DOHH2 (cell line): ENCODE measurements around the gene ST3GAL5.

ENCODE experiments used
- H3F3A ChIP-seq: fragments of 200-600 bp; sonication (generic), shearing (Covaris generic); 2 replicates; pipeline ENCODE4 v1.6.0; 2016; ENCODE audit warnings: antibody characterized with exemption, mild to moderate bottlenecking; ENCODE audit not compliant: control insufficient read depth, insufficient read depth
- H3K27ac ChIP-seq: fragments of 200-600 bp; sonication (generic); 2 replicates; pipeline ENCODE4 v1.5.1; 2014; ENCODE audit warnings: low read depth, mild to moderate bottlenecking, low read length, moderate library complexity
- H3K27me3 ChIP-seq: fragments of 200-600 bp; sonication (generic); 2 replicates; pipeline ENCODE4 v1.6.1; 2014; ENCODE audit warnings: mild to moderate bottlenecking, low read length, mixed read lengths; ENCODE audit not compliant: control insufficient read depth
- H3K36me3 ChIP-seq: fragments of 200-600 bp; sonication (generic); 2 replicates; pipeline ENCODE4 v1.6.1; 2014; ENCODE audit warnings: mild to moderate bottlenecking, low read length, moderate library complexity, mixed read lengths; ENCODE audit not compliant: control insufficient read depth
- H3K4me1 ChIP-seq: fragments of 200-600 bp; sonication (generic); 2 replicates; pipeline ENCODE4 v1.6.1; 2014; ENCODE audit warnings: mild to moderate bottlenecking, low read length, mixed read lengths; ENCODE audit not compliant: control insufficient read depth
- H3K4me2 ChIP-seq: fragments of 200-600 bp; sonication (generic); 2 replicates; pipeline ENCODE4 v1.6.0; 2014; ENCODE audit warnings: mild to moderate bottlenecking, low read length, moderate library complexity
- H3K4me3 ChIP-seq: fragments of 200-600 bp; sonication (generic); 2 replicates; pipeline ENCODE4 v1.5.1; 2014; ENCODE audit warnings: mild to moderate bottlenecking, low read length, mixed read lengths
- H3K79me2 ChIP-seq: fragments of 200-600 bp; sonication (generic); 2 replicates; pipeline ENCODE4 v1.6.1; 2014; ENCODE audit warnings: mild to moderate bottlenecking, low read length, mixed read lengths; ENCODE audit not compliant: control insufficient read depth
- H3K9me2 ChIP-seq: fragments of 200-600 bp; sonication (generic); replicated peaks from 2 replicates; pipeline ENCODE4 v1.6.1; 2014; ENCODE audit warnings: mild to moderate bottlenecking, low read length, mixed read lengths; ENCODE audit not compliant: control insufficient read depth
- H3K9me3 ChIP-seq: fragments of 200-600 bp; sonication (generic); 2 replicates; pipeline ENCODE4 v1.6.1; 2014; ENCODE audit warnings: antibody characterized with exemption, low read length, mixed read lengths; ENCODE audit not compliant: control insufficient read depth, insufficient read depth
- H4K20me1 ChIP-seq: fragments of 200-600 bp; sonication (generic); 2 replicates; pipeline ENCODE4 v1.6.0; 2014; ENCODE audit warnings: low read depth, mild to moderate bottlenecking, antibody characterized with exemption, low read length, moderate library complexity; ENCODE audit not compliant: control insufficient read depth, insufficient read depth
- CTCF ChIP-seq: fragments of 200-600 bp; sonication (generic); IDR thresholded peaks from one replicate; pipeline ENCODE4 v1.5.1; 2014; ENCODE audit warnings: antibody characterized with exemption, mild to moderate bottlenecking, low read depth, low read length; ENCODE audit not compliant: poor library complexity, severe bottlenecking
- EZH2phosphoT487 ChIP-seq: fragments of 200-600 bp; sonication (generic); IDR thresholded peaks from 2 replicates; pipeline ENCODE4 v1.6.1; 2017; ENCODE audit warnings: borderline replicate concordance, mild to moderate bottlenecking, antibody characterized with exemption, low read length, moderate library complexity, mixed read lengths

The ST3GAL5 gene

GRCh38 chr2:85811180-85812093 is 77.4 kb downstream of the ST3GAL5 start:
- H3K9me3 ChIP-seq: no peaks in the 10 kb centered on the region
- 0 out of 2 replicates have a peak, but pooled peaks cover 2% of the 10 kb centered on the region for H3K27me3 ChIP-seq
- no peaks in the 10 kb centered on the region for H3K36me3 ChIP-seq
- no peaks in the 10 kb centered on the region for H3K9me2 ChIP-seq
- no peak overlapping the region for H3K4me3 ChIP-seq
- no peaks in the 10 kb centered on the region for H3F3A ChIP-seq
- no peak overlapping the region for H3K27ac ChIP-seq
- 0 out of 2 replicates have a peak, but pooled peaks cover 3% of the 10 kb centered on the region for H3K4me1 ChIP-seq
- no peaks in the 10 kb centered on the region for H3K79me2 ChIP-seq
- H4K20me1 ChIP-seq: no peaks in the 10 kb centered on the region
- TF ChIP-seq EZH2phosphoT487: no peak
- TF ChIP-seq CTCF: no peak
- no peak overlapping the region for H3K4me2 ChIP-seq

GRCh38 chr2:85810371-85811179 is 78.2 kb downstream of the ST3GAL5 start:
- Histone ChIP-seq H3K4me3 (no peak overlapping the region), H4K20me1 (no peaks in the 10 kb centered on the region), H3K9me2 (no peaks in the 10 kb centered on the region), H3K4me2 (no peak overlapping the region), H3K36me3 (no peaks in the 10 kb centered on the region), H3K79me2 (no peaks in the 10 kb centered on the region), H3K9me3 (no peaks in the 10 kb centered on the region), H3K27me3 (0 out of 2 replicates have a peak, but pooled peaks cover under 1% of the 10 kb centered on the region), H3K27ac (no peak overlapping the region), H3K4me1 (0 out of 2 replicates have a peak, but pooled peaks cover 3% of the 10 kb centered on the region), H3F3A (no peaks in the 10 kb centered on the region)
- TF ChIP-seq EZH2phosphoT487: no peak
- TF ChIP-seq CTCF: no peak

GRCh38 chr2:85807756-85808155 is 81.0 kb downstream of the ST3GAL5 start:
- TF ChIP-seq CTCF (no peak), EZH2phosphoT487 (no peak)
- no peaks in the 10 kb centered on the region for H3F3A ChIP-seq
- H3K9me3 ChIP-seq: no peaks in the 10 kb centered on the region
- H3K4me2 ChIP-seq: no peak overlapping the region
- no peak overlapping the region for H3K27ac ChIP-seq
- no peak overlapping the region for H3K4me3 ChIP-seq
- peaks cover 9% of the 10 kb centered on the region for H3K27me3 ChIP-seq
- peaks cover 7% of the 10 kb centered on the region for H3K4me1 ChIP-seq
- H3K9me2 ChIP-seq: no peaks in the 10 kb centered on the region
- no peaks in the 10 kb centered on the region for H4K20me1 ChIP-seq
- H3K79me2 ChIP-seq: no peaks in the 10 kb centered on the region
- no peaks in the 10 kb centered on the region for H3K36me3 ChIP-seq
